ENCODE results near the gene KLHL5.

GRCh38 chr4:39023059-39023458 is 39.0 kb upstream of the KLHL5 start:
- TF ChIP-seq ZFX (IDR thresholded peaks at IDR 0.05; ENCODE audit: borderline replicate concordance) (no peak), CTCF (IDR thresholded peaks at IDR 0.05) (no peak)
